AG09309 (cell line): ENCODE results near the gene TXNRD1.

ENCODE experiments used
- DNase-seq: peaks from one replicate; pipeline ENCODE4 v3.0.0-alpha.2; 2010; ENCODE audit warnings: low read depth
- H3K4me3 ChIP-seq: 2 replicates; pipeline ENCODE4 v1.5.1; 2011; ENCODE audit warnings: mild to moderate bottlenecking, low read depth, low read length, moderate library complexity; ENCODE audit not compliant: control insufficient read depth
- CTCF ChIP-seq: IDR thresholded peaks from 2 replicates; pipeline ENCODE4 v1.5.1; 2011; ENCODE audit warnings: mild to moderate bottlenecking, low read depth, low read length, inconsistent platforms; ENCODE audit not compliant: insufficient read depth, control insufficient read depth; ENCODE audit errors: missing control alignments

The TXNRD1 gene

GRCh38 chr12:104340925-104341611 lies 125.5 kb downstream of the TXNRD1 start:
- H3K4me3 ChIP-seq = no peak overlapping the region
- no peak for TF ChIP-seq CTCF
- no peak for DNase-seq

GRCh38 chr12:104342147-104342546 lies 126.6 kb downstream of the TXNRD1 start:
- DNase-seq = no peak
- TF ChIP-seq CTCF = no peak
- H3K4me3 ChIP-seq = no peak overlapping the region

- no peak overlapping the region for H3K4me3 ChIP-seq
- no peak for DNase-seq
- TF ChIP-seq CTCF = no peak
Observed at GRCh38 chr12:104342635-104343249, 127.2 kb downstream of the TXNRD1 start.

GRCh38 chr12:104344682-104345081 lies 129.1 kb downstream of the TXNRD1 start:
- TF ChIP-seq CTCF = no peak
- H3K4me3 ChIP-seq = no peak overlapping the region
- no peak for DNase-seq

GRCh38 chr12:104345234-104346066 lies 129.9 kb downstream of the TXNRD1 start:
- H3K4me3 ChIP-seq = no peak overlapping the region
- TF ChIP-seq CTCF = no peak
- DNase-seq = no peak

GRCh38 chr12:104347374-104348075 lies 131.9 kb downstream of the TXNRD1 start:
- DNase-seq = no peak
- TF ChIP-seq CTCF = no peak

More at GRCh38 chr12:104347374-104348075, 131.9 kb downstream of the TXNRD1 start:
- no peak overlapping the region for H3K4me3 ChIP-seq
